GM03348 (cell line): Measurements from ENCODE around the gene AGAP1.
A peak's percentile ranks its signal among the peaks of the same experiment; 100 is the strongest.
"Not testable (repeated sequence)": the region's sequence is repeated elsewhere in the genome, so short reads cannot be mapped to it uniquely, and the experiment has no call there.

Experiments
- DNase-seq: peaks from one replicate; pipeline ENCODE4 v3.0.0; 2012; ENCODE audit warnings: low spot score

AGAP1 gene

DNA sequence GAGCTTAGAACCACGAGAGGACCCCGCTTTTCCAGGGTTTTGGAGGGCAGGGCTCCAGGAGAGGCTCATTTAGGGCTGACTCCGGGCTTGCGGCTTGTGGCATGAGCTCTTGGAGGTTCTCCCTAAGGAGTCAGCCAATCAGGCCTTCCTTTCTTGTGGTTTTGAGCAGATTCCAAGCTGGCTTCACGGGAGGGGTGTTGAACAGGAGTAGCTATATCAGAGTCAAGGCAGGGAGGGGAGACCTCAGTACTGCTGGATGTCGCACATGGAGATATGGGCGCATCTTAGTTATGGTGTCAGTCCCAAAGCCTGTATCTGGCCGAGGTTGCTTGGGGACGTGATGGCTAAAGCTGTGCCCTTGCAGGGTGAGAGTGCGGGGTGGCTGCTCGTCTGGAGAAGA, 98.6 kb downstream of the AGAP1 start:
- no peak for DNase-seq

DNA sequence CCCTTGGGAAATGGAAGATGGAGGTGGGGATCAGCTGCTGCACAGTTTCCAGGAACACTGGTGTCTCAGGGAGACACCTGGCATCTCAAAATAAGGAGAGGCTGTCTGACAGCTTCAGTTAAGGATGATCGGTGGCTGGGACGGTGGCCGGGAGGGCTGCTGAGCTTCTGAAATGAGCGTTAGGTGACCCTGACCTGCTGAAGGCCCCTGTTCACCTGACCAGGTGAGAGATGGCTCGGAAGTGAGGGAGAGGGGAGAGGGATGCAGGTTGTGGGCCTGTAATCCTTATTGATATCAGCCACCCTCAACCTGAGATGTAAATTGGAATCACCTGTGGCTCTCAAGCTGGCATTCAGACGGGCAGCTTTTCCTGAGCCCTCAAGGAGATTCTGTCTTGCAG, 99.0 kb downstream of the AGAP1 start:
- DNase-seq, result no peak

DNA sequence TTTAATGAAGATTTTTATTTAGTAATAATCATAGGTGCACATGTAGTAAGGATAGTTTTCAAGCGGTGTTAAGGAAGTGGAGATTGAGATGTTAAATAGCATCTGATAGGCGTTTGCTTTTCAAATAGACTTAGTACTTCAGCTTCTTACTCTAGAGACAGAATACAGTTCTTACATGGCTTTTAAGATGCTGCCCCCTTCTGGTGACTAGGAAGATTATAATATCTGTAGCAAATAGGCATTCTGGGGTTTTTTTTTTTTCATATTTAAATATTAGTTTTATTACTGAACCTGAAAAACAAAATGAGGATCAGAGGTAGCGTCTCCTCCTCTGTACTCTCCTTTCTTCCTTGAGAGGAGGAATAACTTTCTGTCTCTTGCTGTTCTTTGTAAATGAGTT, 100.2 kb downstream of the AGAP1 start:
- peak; percentile 81 for DNase-seq

- DNase-seq, result no peak
These were observed 101.1 kb downstream of the AGAP1 start for GRCh38 chr2:235594964-235595363.

DNA sequence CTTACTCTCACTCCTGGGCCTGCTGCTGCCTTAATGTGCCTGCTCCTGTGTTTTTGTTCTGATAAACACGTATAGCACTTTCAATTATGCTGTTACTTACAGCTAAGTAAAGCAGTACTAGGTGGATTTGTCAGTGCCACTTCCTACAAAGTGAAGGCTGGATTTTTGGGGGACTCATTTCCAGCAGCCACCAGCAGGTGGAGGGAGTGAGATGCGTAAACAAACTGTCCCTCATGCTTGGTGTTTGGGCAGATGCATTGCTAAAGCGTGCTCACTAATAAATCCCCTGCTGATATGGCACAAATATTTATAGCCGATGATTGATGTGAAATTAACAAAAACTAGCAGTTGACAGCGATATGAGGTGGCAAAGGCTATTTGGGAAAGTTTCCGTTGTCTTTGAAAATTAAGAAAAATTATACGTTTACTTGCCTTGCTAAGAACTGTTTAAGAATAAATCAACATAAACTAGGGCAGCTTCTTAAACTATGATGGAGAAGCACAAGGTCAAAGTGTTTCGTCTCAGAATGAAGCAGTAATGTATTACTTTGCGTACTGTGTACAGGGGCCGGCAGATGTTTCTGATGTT, 101.7 kb downstream of the AGAP1 start:
- peak; percentile 83 for DNase-seq

- no peak for DNase-seq
These were observed 102.4 kb downstream of the AGAP1 start for GRCh38 chr2:235596272-235596671.

DNA sequence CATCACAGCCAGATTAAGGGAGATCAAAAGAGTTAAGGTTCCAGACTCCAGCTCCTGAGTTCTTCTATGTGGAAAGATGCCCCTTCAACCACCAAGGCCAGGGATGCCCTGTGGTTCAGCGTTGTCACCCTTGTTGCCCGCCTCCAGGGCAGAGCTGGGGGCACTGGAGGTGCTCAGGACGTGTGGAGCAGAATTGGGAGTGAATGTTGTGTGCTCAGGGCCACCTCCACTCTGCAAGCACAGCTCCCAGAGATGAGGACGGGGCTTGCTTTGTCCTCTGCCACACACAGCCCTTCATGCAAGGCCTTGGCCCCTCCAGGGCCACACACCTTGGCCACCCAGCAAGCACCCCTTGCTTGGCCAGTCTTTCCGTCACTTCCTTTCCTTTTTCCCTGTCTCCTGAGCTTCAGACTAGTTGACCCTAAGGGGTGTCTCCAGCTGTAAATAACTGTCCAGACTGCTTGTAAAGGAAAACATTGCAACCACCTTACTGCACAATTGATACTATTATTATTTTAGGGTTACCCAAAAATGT, 103.3 kb downstream of the AGAP1 start:
- no peak for DNase-seq

DNA sequence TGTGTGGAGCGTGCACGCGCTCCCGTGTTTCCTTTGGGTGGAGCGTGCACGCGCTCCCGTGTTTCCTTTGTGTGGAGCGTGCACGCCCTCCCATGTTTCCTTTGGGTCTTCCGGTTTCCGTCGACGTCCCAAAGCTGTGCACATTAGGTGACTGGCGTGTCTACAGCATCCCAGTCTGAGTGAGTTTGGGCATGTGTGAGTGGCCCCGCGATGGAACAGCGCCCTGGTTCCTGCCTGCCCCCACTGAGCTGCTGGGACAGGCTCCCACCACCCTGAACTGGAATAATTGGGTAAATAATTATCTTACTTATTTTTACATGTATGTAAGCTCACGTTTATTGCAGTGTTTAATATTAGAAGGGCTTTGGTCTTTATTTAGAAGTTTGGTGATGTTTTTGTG, 104.2 kb downstream of the AGAP1 start:
- DNase-seq, result no peak

- DNase-seq, result no peak
These were observed 105.0 kb downstream of the AGAP1 start for GRCh38 chr2:235598532-235599531.

DNA sequence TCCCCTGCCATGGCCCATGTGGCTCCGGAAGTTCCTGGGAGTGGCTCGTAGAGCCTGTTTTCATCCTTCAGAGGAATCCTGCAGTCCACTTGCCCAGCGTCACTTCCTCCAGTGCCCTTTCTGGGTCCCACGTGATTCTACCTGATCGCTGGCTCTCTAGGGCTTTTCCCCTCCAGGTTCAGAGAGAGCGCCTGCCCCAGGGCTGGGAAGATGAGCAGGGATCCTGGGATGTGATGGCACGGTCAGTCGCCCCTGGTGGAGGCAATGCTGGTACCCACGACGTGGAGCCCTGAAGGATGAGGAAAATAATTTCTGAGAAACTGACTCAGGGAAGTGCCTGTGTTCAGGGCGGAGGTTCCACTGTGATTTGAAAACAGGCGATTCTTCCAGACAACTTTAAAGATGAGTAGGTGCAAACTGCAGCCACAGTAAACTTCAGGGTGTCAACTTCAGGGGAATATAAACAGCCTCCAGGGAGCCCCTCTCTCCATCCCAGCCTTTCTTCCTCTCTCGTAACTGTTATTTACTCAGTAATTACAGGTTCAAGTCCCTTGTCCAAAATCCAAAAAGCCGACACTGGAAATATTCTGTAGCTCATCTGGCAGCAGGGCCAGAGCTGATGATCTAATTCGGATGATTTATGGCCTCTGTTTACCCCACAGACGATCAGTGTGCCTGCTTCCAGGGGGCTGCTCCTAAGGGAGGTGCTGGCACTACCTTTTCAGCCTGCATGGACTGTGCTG, 105.9 kb downstream of the AGAP1 start:
- no peak for DNase-seq

- no peak for DNase-seq
These were observed 106.6 kb downstream of the AGAP1 start for GRCh38 chr2:235600406-235600805.

DNA sequence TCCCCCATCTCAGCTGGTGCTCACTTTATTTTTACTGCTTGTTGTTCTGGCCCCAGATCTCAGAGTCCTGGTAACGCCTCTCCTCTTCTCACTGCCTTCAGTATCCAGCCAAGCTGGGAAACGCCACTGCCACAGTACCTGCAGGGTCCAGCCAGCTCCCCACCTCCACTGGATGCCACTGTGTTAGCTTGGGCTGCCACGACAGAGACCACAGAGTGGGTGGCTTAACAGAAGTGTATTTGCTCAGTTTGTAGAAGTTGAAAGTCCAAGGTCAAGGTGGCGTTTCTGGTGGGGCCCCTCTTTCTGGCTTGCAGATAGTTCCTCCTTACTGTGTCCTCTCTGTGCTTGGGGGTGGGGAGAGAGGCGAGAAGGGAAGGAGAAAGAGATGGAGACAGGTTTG, 107.1 kb downstream of the AGAP1 start:
- no peak for DNase-seq

- no peak for DNase-seq
These were observed 108.3 kb downstream of the AGAP1 start for GRCh38 chr2:235601960-235602704.

GRCh38 chr2:235602971-235603370, 109.1 kb downstream of the AGAP1 start:
- DNase-seq, result not testable (repeated sequence)

DNA sequence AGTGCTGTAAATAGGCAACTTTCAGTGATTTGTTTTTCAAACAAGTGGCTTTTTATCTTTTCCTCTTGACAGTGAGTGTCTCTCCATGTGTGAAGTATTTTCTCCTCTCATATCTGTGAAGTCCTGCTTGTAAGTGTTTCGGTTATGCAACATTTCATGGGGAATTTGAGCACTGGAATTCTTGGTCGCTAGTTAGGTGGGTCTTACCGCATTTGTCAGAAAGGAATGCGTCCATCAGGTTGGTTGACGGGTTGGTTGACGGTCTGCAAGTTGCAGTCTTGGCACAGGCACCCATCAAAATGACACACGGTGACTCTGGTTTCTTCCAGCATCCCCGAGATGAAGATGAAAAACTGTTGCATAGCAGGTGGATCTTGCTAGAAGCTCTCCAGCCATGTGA, 109.8 kb downstream of the AGAP1 start:
- no peak for DNase-seq

- DNase-seq, result peak; percentile 95
These were observed 111.6 kb downstream of the AGAP1 start for GRCh38 chr2:235605312-235606003.

DNA sequence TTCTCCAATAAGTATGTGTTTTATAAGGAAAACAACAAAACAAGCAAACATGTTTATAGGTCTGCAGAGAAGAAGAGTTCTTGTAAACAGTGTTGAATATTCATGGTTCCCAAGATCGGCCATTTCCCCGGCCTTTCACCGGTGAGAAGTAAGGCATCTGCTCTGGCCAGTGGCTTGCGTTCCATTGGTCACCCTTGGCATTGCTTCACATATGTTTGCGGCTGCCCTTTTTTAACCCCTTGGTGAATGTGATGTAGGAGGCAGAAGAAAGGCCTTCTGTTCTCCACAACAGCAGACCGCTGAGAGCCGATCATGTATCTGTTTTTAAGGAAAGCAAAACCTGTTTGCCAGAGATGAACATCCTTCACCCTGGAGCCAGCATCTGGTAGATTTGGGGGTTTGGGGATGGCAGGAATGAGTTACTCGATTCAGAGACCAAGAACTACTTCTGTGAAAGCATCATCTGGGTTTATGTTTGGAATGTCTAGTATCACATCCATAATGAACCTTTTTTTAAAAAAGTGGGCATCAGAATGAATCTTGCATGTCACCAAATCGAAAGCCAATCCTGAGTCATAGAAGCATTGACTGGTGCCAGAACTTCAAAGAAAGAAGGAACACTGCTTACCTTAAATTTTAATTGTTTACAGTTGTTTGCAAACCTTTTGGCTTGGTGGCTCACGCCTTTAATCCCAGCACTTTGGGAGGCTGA, 112.3 kb downstream of the AGAP1 start:
- peak; percentile 69 for DNase-seq

DNA sequence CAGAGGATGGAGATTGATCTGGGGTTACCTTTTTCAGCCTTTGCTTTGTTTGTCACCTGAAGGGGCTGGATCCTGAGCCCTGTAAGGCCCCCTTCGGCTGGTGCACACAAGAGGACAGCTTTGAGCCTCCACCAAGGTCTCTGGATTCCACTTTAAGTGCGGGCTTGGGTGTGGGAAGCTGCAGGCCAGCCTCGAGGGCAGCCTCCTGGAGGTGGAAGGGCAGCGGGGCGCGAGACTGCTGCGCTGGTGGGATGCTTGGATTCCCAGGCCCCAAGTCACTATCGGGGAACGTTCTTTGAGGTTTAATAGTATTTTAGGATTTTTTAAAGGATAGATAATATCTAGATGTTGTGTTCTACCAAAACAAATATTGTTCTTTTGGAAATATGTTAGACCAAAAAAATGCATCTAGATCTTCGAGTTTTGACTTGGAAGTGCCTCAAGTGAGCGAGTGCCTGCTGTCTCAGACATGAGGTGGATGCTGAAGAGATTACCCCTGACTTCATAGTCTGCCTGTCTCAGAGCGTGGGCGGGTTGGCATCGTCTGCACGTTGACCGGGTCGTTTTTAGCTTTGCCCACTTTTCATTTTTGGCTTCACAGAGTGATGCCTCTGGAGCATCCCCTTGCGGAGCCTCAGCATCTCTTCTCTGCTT, 113.8 kb downstream of the AGAP1 start:
- peak; percentile 53 for DNase-seq

DNA sequence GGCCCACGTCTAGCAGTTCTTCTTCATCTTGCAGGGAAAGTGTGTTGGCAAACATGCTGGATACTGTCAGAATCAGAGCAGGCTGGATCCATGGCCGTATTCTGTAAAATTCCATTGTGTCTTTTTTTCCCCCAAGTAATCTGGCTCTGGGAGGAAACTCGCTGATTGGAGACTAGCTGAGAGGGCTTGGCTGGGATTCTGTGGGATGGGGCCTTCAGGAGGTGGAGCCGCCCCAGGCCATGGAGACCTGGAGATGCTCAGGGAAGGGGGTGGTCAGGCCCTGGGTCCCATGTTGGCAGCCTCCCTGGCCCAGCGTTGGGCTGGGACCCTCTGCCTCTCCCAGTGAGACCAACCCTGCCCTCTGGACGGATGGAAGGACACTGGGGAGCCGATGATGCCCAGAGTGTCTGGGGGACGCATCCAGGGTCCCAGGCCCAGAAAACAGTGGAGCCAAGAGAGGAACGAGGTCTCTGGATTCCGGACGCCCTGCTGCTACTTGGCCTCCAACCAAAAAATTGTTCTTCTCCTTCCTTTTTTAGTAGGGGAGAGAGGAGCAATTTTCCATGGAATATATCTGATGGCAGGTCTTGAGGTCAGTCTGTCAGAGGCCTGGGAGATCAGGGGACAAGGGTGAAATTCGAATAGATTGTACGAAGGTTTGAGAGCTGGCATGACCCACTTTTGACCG, 114.5 kb downstream of the AGAP1 start:
- no peak for DNase-seq
